Measurements from ENCODE around the gene CFAP20DC.
"Not testable (repeated sequence)": the region's sequence is repeated elsewhere in the genome, so short reads cannot be mapped to it uniquely, and the experiment has no call there.

The CFAP20DC gene

GRCh38 chr3:58895678-58896077 lies 154.1 kb downstream of the CFAP20DC start:
- H3K9ac ChIP-seq (ENCODE audit: low read length); H2AK5ac ChIP-seq (ENCODE audit: low read length, severe bottlenecking); H3K18ac ChIP-seq (ENCODE audit: low read depth in 1 of 2, low read length in 2 of 2); H4K8ac ChIP-seq (ENCODE audit: low read length); H2BK5ac ChIP-seq (ENCODE audit: low read depth, low read length, poor library complexity, severe bottlenecking); H3K79me1 ChIP-seq (replicated peaks; ENCODE audit: low read length, poor library complexity, severe bottlenecking); H2BK12ac ChIP-seq (ENCODE audit: low read length in 2 of 2); H3K27ac ChIP-seq (ENCODE audit: low read length, poor library complexity, severe bottlenecking); H2BK15ac ChIP-seq (ENCODE audit: low read depth, poor library complexity, severe bottlenecking); H3K23ac ChIP-seq (ENCODE audit: low read length in 2 of 2); H3K27me3 ChIP-seq (ENCODE audit: control insufficient read depth in 1 of 2, insufficient read depth in 1 of 2, low read length in 2 of 2); H3K36me3 ChIP-seq (ENCODE audit: control insufficient read depth in 1 of 2, insufficient read depth in 2 of 2, low read depth in 1 of 2, low read length in 2 of 2); DNase-seq; H2AFZ ChIP-seq (ENCODE audit: low read depth, low read length); H3K4me2 ChIP-seq (ENCODE audit: low read length, poor library complexity, severe bottlenecking); H3K14ac ChIP-seq (ENCODE audit: low read length in 2 of 2); H3K9me3 ChIP-seq (ENCODE audit: control insufficient read depth, low read length); H3K4me1 ChIP-seq (ENCODE audit: control insufficient read depth, insufficient read depth, low read depth, low read length); H3K4ac ChIP-seq (ENCODE audit: low read depth in 1 of 2, low read length in 2 of 2); H2BK120ac ChIP-seq (ENCODE audit: low read depth, low read length); H3K4me3 ChIP-seq (ENCODE audit: insufficient read depth in 1 of 2, low read depth in 1 of 2, low read length in 2 of 2); H4K91ac ChIP-seq (ENCODE audit: low read length): not testable (repeated sequence)
- 87% methylated on average over 5 of the region's 5 CpGs for WGBS

DNA sequence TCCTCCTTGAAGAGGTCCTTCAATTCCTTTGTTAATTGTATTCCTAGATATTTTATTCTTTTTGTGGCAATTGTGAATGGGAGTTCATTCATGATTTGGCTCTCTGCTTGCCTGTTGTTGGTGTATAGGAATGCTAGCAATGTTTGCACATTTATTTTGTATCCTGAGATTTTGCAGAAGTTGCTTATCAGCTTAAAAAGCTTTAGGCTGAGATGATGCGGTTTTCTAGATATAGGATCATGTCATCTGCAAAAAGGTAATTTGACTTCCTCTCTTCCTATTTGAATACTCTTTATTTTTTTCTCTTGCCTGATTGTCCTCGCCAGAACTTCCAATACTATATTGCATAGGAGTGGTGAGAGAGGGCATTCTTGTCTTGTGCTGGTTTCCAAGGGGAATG lies 157.3 kb downstream of the CFAP20DC start:
- not testable (repeated sequence) for H3K36me3 ChIP-seq (ENCODE audit: control insufficient read depth in 1 of 2, insufficient read depth in 2 of 2, low read depth in 1 of 2, low read length in 2 of 2); H3K4me3 ChIP-seq (ENCODE audit: insufficient read depth in 1 of 2, low read depth in 1 of 2, low read length in 2 of 2); H3K9me3 ChIP-seq (ENCODE audit: control insufficient read depth, low read length); H3K4ac ChIP-seq (ENCODE audit: low read depth in 1 of 2, low read length in 2 of 2); H3K79me1 ChIP-seq (replicated peaks; ENCODE audit: low read length, poor library complexity, severe bottlenecking); H3K4me2 ChIP-seq (ENCODE audit: low read length, poor library complexity, severe bottlenecking); H2BK12ac ChIP-seq (ENCODE audit: low read length in 2 of 2); H2AK5ac ChIP-seq (ENCODE audit: low read length, severe bottlenecking); H3K27me3 ChIP-seq (ENCODE audit: control insufficient read depth in 1 of 2, insufficient read depth in 1 of 2, low read length in 2 of 2); H3K23ac ChIP-seq (ENCODE audit: low read length in 2 of 2); H3K9ac ChIP-seq (ENCODE audit: low read length); H2BK15ac ChIP-seq (ENCODE audit: low read depth, poor library complexity, severe bottlenecking); H2AFZ ChIP-seq (ENCODE audit: low read depth, low read length); DNase-seq; H4K8ac ChIP-seq (ENCODE audit: low read length); H3K4me1 ChIP-seq (ENCODE audit: control insufficient read depth, insufficient read depth, low read depth, low read length); H3K27ac ChIP-seq (ENCODE audit: low read length, poor library complexity, severe bottlenecking); H2BK120ac ChIP-seq (ENCODE audit: low read depth, low read length); H3K18ac ChIP-seq (ENCODE audit: low read depth in 1 of 2, low read length in 2 of 2); H3K14ac ChIP-seq (ENCODE audit: low read length in 2 of 2); H2BK5ac ChIP-seq (ENCODE audit: low read depth, low read length, poor library complexity, severe bottlenecking); H4K91ac ChIP-seq (ENCODE audit: low read length)
- no CpG with 5 or more reads among the region's 2 CpGs for WGBS

DNA sequence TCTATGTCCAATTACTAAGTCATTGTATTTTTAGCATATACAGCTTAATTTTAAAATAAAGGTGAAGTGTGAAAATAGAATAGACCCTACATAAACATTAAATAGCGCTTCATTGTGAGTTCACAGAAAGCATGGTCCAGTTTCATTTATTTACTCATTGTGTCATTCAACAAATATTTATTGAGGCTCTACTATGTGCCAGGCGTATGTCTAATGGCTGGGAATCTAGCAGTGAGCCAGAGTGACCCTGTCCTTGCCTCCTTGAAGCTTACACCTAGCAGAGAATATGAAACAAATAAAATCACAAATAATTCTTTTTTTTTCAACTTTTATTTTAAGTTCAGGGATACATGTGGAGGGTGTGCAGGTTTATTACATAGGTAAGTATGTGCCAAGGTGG lies 161.7 kb downstream of the CFAP20DC start:
- Histone ChIP-seq H3K27me3 (ENCODE audit: control insufficient read depth in 1 of 2, insufficient read depth in 1 of 2, low read length in 2 of 2) (no peaks in the 10 kb centered on the region), H3K23ac (ENCODE audit: low read length in 2 of 2) (no peak overlapping the region), H2AK5ac (ENCODE audit: low read length, severe bottlenecking) (no peak overlapping the region), H2BK120ac (ENCODE audit: low read depth, low read length) (no peak overlapping the region), H3K27ac (ENCODE audit: low read length, poor library complexity, severe bottlenecking) (no peak overlapping the region), H3K4me2 (ENCODE audit: low read length, poor library complexity, severe bottlenecking) (no peak overlapping the region), H4K8ac (ENCODE audit: low read length) (no peak overlapping the region), H2BK15ac (ENCODE audit: low read depth, poor library complexity, severe bottlenecking) (no peak overlapping the region), H3K14ac (ENCODE audit: low read length in 2 of 2) (no peak overlapping the region), H3K4me3 (ENCODE audit: insufficient read depth in 1 of 2, low read depth in 1 of 2, low read length in 2 of 2) (no peak overlapping the region), H3K9me3 (ENCODE audit: control insufficient read depth, low read length) (no peaks in the 10 kb centered on the region), H3K9ac (ENCODE audit: low read length) (no peak overlapping the region), H3K18ac (ENCODE audit: low read depth in 1 of 2, low read length in 2 of 2) (no peak overlapping the region), H2AFZ (ENCODE audit: low read depth, low read length) (no peak overlapping the region), H3K4me1 (ENCODE audit: control insufficient read depth, insufficient read depth, low read depth, low read length) (no peaks in the 10 kb centered on the region), H2BK5ac (ENCODE audit: low read depth, low read length, poor library complexity, severe bottlenecking) (no peak overlapping the region), H3K79me1 (replicated peaks; ENCODE audit: low read length, poor library complexity, severe bottlenecking) (no peaks in the 10 kb centered on the region), H3K36me3 (ENCODE audit: control insufficient read depth in 1 of 2, insufficient read depth in 2 of 2, low read depth in 1 of 2, low read length in 2 of 2) (no peaks in the 10 kb centered on the region), H2BK12ac (ENCODE audit: low read length in 2 of 2) (no peak overlapping the region), H3K4ac (ENCODE audit: low read depth in 1 of 2, low read length in 2 of 2) (no peak overlapping the region), H4K91ac (ENCODE audit: low read length) (no peak overlapping the region)
- WGBS, result 82% methylated on average over 2 of the region's 2 CpGs
- no peak for DNase-seq

- H2BK5ac ChIP-seq (ENCODE audit: low read depth, low read length, poor library complexity, severe bottlenecking), result no peak overlapping the region
- WGBS, result 69% methylated on average over 2 of the region's 5 CpGs
- no peak overlapping the region for H3K18ac ChIP-seq (ENCODE audit: low read depth in 1 of 2, low read length in 2 of 2)
- no peak overlapping the region for H3K27ac ChIP-seq (ENCODE audit: low read length, poor library complexity, severe bottlenecking)
- H3K4me3 ChIP-seq (ENCODE audit: insufficient read depth in 1 of 2, low read depth in 1 of 2, low read length in 2 of 2), result no peak overlapping the region
- no peaks in the 10 kb centered on the region for H3K79me1 ChIP-seq (replicated peaks; ENCODE audit: low read length, poor library complexity, severe bottlenecking)
- no peak overlapping the region for H3K23ac ChIP-seq (ENCODE audit: low read length in 2 of 2)
- H3K14ac ChIP-seq (ENCODE audit: low read length in 2 of 2), result no peak overlapping the region
- no peaks in the 10 kb centered on the region for H3K4me1 ChIP-seq (ENCODE audit: control insufficient read depth, insufficient read depth, low read depth, low read length)
- no peak overlapping the region for H2AFZ ChIP-seq (ENCODE audit: low read depth, low read length)
- H2BK120ac ChIP-seq (ENCODE audit: low read depth, low read length), result no peak overlapping the region
- H3K9ac ChIP-seq (ENCODE audit: low read length), result no peak overlapping the region
- no peak for DNase-seq
- H3K4me2 ChIP-seq (ENCODE audit: low read length, poor library complexity, severe bottlenecking), result no peak overlapping the region
- no peaks in the 10 kb centered on the region for H3K9me3 ChIP-seq (ENCODE audit: control insufficient read depth, low read length)
- no peak overlapping the region for H3K4ac ChIP-seq (ENCODE audit: low read depth in 1 of 2, low read length in 2 of 2)
- H2AK5ac ChIP-seq (ENCODE audit: low read length, severe bottlenecking), result no peak overlapping the region
- H3K36me3 ChIP-seq (ENCODE audit: control insufficient read depth in 1 of 2, insufficient read depth in 2 of 2, low read depth in 1 of 2, low read length in 2 of 2), result no peaks in the 10 kb centered on the region
- H4K91ac ChIP-seq (ENCODE audit: low read length), result no peak overlapping the region
- H4K8ac ChIP-seq (ENCODE audit: low read length), result no peak overlapping the region
- H2BK15ac ChIP-seq (ENCODE audit: low read depth, poor library complexity, severe bottlenecking), result no peak overlapping the region
- no peaks in the 10 kb centered on the region for H3K27me3 ChIP-seq (ENCODE audit: control insufficient read depth in 1 of 2, insufficient read depth in 1 of 2, low read length in 2 of 2)
- H2BK12ac ChIP-seq (ENCODE audit: low read length in 2 of 2), result no peak overlapping the region
Observed at GRCh38 chr3:58884453-58884852, 165.4 kb downstream of the CFAP20DC start.
